Stomach (tissue), 9 donors: ENCODE data around the gene CD96. TPM values are rescaled to one million over a fixed set of nuclear protein-coding genes. Genes with fewer than 3 reads are reported as not detected.

Source experiments
- DNase-seq, 2 donors: peaks; one replicate each; pipeline versions ENCODE4 v3.0.0 to v3.0.0-alpha.2; 2013 to 2019
- H3K27ac ChIP-seq, 5 donors: fragments of 200-600 bp in 4 of 5; sonication (generic) in 4 of 5; one replicate each; pipeline ENCODE4 v1.5.1; 2013 to 2019; ENCODE audit warnings: mild to moderate bottlenecking in 1 of 5, moderate library complexity in 1 of 5
- H3K27me3 ChIP-seq, 3 donors: fragments of 200-600 bp; sonication (generic); one replicate each; pipeline ENCODE4 v1.5.1; 2017 to 2019; ENCODE audit warnings: mixed run types in 1 of 3
- H3K36me3 ChIP-seq, 4 donors: fragments of 200-600 bp; sonication (generic); 1 replicate in 3 of 4; 2 replicates in 1 of 4; pipeline ENCODE4 v1.5.1; 2016 to 2019
- H3K4me1 ChIP-seq, 4 donors: fragments of 200-600 bp; sonication (generic); one replicate each; pipeline ENCODE4 v1.5.1; 2016 to 2019
- H3K4me3 ChIP-seq, 4 donors: fragments of 200-600 bp; sonication (generic) in 3 of 4; one replicate each; pipeline ENCODE4 v1.5.1; 2016 to 2019; ENCODE audit warnings: mild to moderate bottlenecking in 1 of 4
- H3K9me3 ChIP-seq, 4 donors: fragments of 200-600 bp; sonication (generic); one replicate each; pipeline ENCODE4 v1.5.1; 2016 to 2019
- CTCF ChIP-seq, 7 experiments: fragments of 450-650 bp in 4 of 7; fragments of 200-600 bp in 3 of 7; sonication (generic) in 3 of 7; IDR thresholded peaks; one replicate each; pipeline ENCODE4 v1.5.1; 2016 to 2019; ENCODE audit warnings: antibody characterized with exemption in 7 of 7, control low read depth in 2 of 7, mild to moderate bottlenecking in 1 of 7
- EP300 ChIP-seq: sonication (generic); formaldehyde crosslinking; IDR thresholded peaks from one replicate; pipeline ENCODE4 v1.6.1; 2017; ENCODE audit warnings: antibody characterized with exemption
- POLR2A ChIP-seq, 4 donors: fragments of 450-650 bp; IDR thresholded peaks; one replicate each; pipeline ENCODE4 v1.6.1; 2016; ENCODE audit warnings: antibody characterized with exemption in 4 of 4, control low read depth in 2 of 4, mild to moderate bottlenecking in 1 of 4, moderate library complexity in 1 of 4
- POLR2AphosphoS5 ChIP-seq, 3 donors: sonication (generic); formaldehyde crosslinking; IDR thresholded peaks; one replicate each; pipeline ENCODE4 v1.6.1; 2016; ENCODE audit warnings: antibody characterized with exemption in 3 of 3
- WGBS, 5 donors: extraction: QIAGEN DNeasy Blood & Tissue Kit in 3 of 5; methylation state at CpG; one replicate each; pipeline versions ENCODE4 v1.1.5 to v1.1.7; 2013 to 2018; 5-methylcytosine and 5-hydroxymethylcytosine counted together
- intact Hi-C: fragments of 100-400 bp; cut with DNase I; formaldehyde crosslinking; loops from one replicate; pipeline ENCODE4 v1.15.1; 2023; ENCODE audit warnings: low total_unique reads
- polyA plus RNA-seq, 3 donors: library from polyadenylated mRNA; stranded (reverse); fragments of 200-250 nt; gene quantifications; one replicate each; pipeline ENCODE4 v1.2.3, GENCODE V29; 2013
- total RNA-seq, 5 donors: library from RNA; depleted of rRNA; stranded (reverse); fragments of >200 nt; gene quantifications; one replicate each; pipeline versions ENCODE4 v1.1.0 to v1.2.3, GENCODE V29; 2014 to 2016
- donor health status: healthy with polysubstance abuse.
- donor health status: Bipolar disorder and iron deficiency.
- donor health status: healthy.

CD96 gene
- total and polyA plus RNA-seq, 8 donors = 0.19 to 57.2 (median 5.7) TPM

- no peaks in the 10 kb centered on the region for H3K36me3 ChIP-seq
- H3K27ac ChIP-seq = no peak overlapping the region
- TF ChIP-seq POLR2A (IDR thresholded peaks at IDR 0.05) (no peak), EP300 (no peak), CTCF (IDR thresholded peaks at IDR 0.05) (no peak)
- 86 to 92% (median 90%) methylated on average over 5 of the region's 5 CpGs for WGBS, 5 donors
- H3K4me1 ChIP-seq = no peaks in the 10 kb centered on the region
- no peaks in the 10 kb centered on the region for H3K27me3 ChIP-seq
- intact Hi-C loops = no loop called here
- H3K9me3 ChIP-seq = no peaks in the 10 kb centered on the region
- H3K4me3 ChIP-seq = no peak overlapping the region
- no peak for DNase-seq
These were observed 76.1 kb downstream of the CD96 start for GRCh38 chr3:111617912-111618601.

- Histone ChIP-seq H3K4me3 (no peak overlapping the region), H3K36me3 (no peaks in the 10 kb centered on the region), H3K9me3 (no peaks in the 10 kb centered on the region), H3K27me3 (no peaks in the 10 kb centered on the region), H3K4me1 (no peaks in the 10 kb centered on the region), H3K27ac (no peak overlapping the region)
- intact Hi-C loops = no loop called here
- DNase-seq = no peak
- no peak for TF ChIP-seq EP300
- no peak for TF ChIP-seq CTCF (IDR thresholded peaks at IDR 0.05)
- TF ChIP-seq POLR2AphosphoS5 (IDR thresholded peaks at IDR 0.05) = no peak
- TF ChIP-seq POLR2A (IDR thresholded peaks at IDR 0.05) = no peak
These were observed 76.9 kb downstream of the CD96 start for GRCh38 chr3:111618945-111619344.

GRCh38 chr3:111619833-111620232, 77.8 kb downstream of the CD96 start:
- peak in 1 of 2 donors; percentile 12 for DNase-seq
- WGBS, 5 donors = 68 to 81% (median 73%) methylated on average over 3 of the region's 3 CpGs
- Histone ChIP-seq H3K27me3 (no peaks in the 10 kb centered on the region), H3K36me3 (no peaks in the 10 kb centered on the region), H3K9me3 (no peaks in the 10 kb centered on the region), H3K4me3 (no peak overlapping the region), H3K4me1 (no peaks in the 10 kb centered on the region), H3K27ac (no peak overlapping the region)
- TF ChIP-seq POLR2A (IDR thresholded peaks at IDR 0.05) (no peak), POLR2AphosphoS5 (IDR thresholded peaks at IDR 0.05) (no peak), EP300 (no peak), CTCF (IDR thresholded peaks at IDR 0.05) (no peak)
- intact Hi-C loops = no loop called here

- Histone ChIP-seq H3K4me3 (no peak overlapping the region), H3K9me3 (no peaks in the 10 kb centered on the region), H3K36me3 (no peaks in the 10 kb centered on the region), H3K27ac (no peak overlapping the region), H3K27me3 (no peaks in the 10 kb centered on the region), H3K4me1 (no peaks in the 10 kb centered on the region)
- TF ChIP-seq POLR2AphosphoS5 (IDR thresholded peaks at IDR 0.05) (no peak), POLR2A (IDR thresholded peaks at IDR 0.05) (no peak), CTCF (IDR thresholded peaks at IDR 0.05) (no peak), EP300 (no peak)
- intact Hi-C loops = no loop called here
- no peak for DNase-seq
- WGBS, 5 donors = 60 to 67% (median 63%) methylated on average over 5 of the region's 5 CpGs
These were observed 79.5 kb downstream of the CD96 start for GRCh38 chr3:111621535-111621934.
